Testis (tissue), 2 donors: ENCODE data around the gene AXDND1.

ENCODE experiments used
- CTCF ChIP-seq, 3 experiments: fragments of 450-650 bp in 2 of 3; fragments of 200-600 bp in 1 of 3; sonication (generic) in 1 of 3; IDR thresholded peaks; one replicate each; pipeline ENCODE4 v1.5.1; 2016 to 2019; ENCODE audit warnings: antibody characterized with exemption in 3 of 3, mild to moderate bottlenecking in 2 of 3, moderate library complexity in 1 of 3
- POLR2A ChIP-seq: fragments of 450-650 bp; IDR thresholded peaks from one replicate; pipeline ENCODE4 v1.6.1; 2017; ENCODE audit warnings: antibody characterized with exemption, mild to moderate bottlenecking, moderate library complexity

- no peak for TF ChIP-seq CTCF (IDR thresholded peaks at IDR 0.05)
- no peak for TF ChIP-seq POLR2A
Measured at GRCh38 chr1:179353546-179353945, 12.2 kb upstream of the AXDND1 start.
